Dermis microvascular lymphatic vessel endothelial cell (primary cell): ENCODE measurements around the gene TPP2. TPM values are rescaled to one million over a fixed set of nuclear protein-coding genes. Genes with fewer than 3 reads are reported as not detected.

ENCODE experiments used
- DNase-seq, 2 donors: peaks; one replicate each; pipeline versions ENCODE4 v3.0.0 to v3.0.0-alpha.2; 2010; ENCODE audit warnings: low read depth in 2 of 2
- total RNA-seq: library from RNA; depleted of rRNA; stranded (reverse); fragments of >200 nt; gene quantifications from 2 replicates; pipeline ENCODE4 v1.2.1, GENCODE V29; 2014

Gene TPP2
- total RNA-seq, 1 donor from 2014 or later: 39.5 TPM

DNA sequence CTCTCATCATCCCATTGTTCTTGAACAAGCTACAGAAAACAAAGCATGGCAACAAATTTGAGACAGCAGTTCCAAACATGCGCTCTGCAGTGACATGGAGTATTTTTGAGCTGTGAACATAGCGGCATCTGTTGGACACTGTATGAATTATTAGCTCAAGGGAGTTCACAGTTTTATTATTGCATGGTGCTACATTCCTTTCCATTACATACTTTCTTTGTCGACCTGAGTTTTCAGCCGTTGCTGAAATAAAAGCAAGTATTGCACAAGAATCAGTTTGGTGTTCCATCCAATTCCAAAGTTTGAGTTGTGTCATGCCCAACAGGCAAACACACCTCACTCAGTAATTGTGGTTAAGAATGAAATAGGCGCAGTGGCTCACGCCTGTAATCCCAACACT is 128.1 kb downstream of the TPP2 start:
- DNase-seq: peak; percentile 87 to 88

DNA sequence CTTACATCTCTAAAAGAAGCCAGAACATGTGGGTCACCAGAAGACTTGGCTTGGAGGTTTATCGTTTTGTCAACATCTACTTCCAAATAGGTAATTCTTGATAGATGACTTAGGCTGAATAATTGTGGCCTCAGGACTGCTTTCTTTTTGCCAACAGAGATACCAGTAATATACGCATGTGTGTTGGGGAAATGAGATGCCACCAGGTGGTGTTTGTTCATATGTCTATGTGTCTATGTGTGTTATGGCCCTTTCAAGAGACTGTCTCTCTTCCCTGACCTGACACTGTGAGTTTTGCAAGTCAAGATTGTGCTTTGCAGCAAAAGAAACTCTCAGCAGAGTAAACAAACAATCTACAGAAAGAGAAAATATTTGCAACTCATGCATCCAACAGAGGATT is 129.6 kb downstream of the TPP2 start:
- DNase-seq: peak; percentile 40 to 53

Other genes with a start within 250 kb of the TPP2 start
- gene FGF14, start 194.9 kb upstream of the TPP2 start, total RNA-seq: 2.4 and 3.2 TPM in 2 replicates
- gene METTL21C, start 98.1 kb downstream of the TPP2 start, total RNA-seq: not detected in 2 replicates
- 23.2 and 29.6 TPM in 2 replicates for gene TEX30, start 176.8 kb downstream of the TPP2 start, total RNA-seq
- gene POGLUT2, start 202.0 kb downstream of the TPP2 start, total RNA-seq: 14.5 and 19.5 TPM in 2 replicates
- 13.6 and 19.2 TPM in 2 replicates for gene BIVM, start 202.1 kb downstream of the TPP2 start, total RNA-seq
- gene ERCC5, start 249.0 kb downstream of the TPP2 start, total RNA-seq: 37.2 and 41.1 TPM in 2 replicates